ENCODE data around the gene PSG2.
"Not testable (repeated sequence)": the region's sequence is repeated elsewhere in the genome, so short reads cannot be mapped to it uniquely, and the experiment has no call there.

Gene PSG2

GRCh38 chr19:43101950-43102349 lies 19.4 kb upstream of the PSG2 start:
- no peak for TF ChIP-seq CTCF (IDR thresholded peaks at IDR 0.05; ENCODE audit: extremely low read depth, missing control alignments)
- no peak for DNase-seq (ENCODE audit: low spot score)

GRCh38 chr19:43098416-43098815 lies 15.9 kb upstream of the PSG2 start:
- not testable (repeated sequence) for DNase-seq (ENCODE audit: low spot score)

- peak; percentile 48 for TF ChIP-seq CTCF (IDR thresholded peaks at IDR 0.05; ENCODE audit: extremely low read depth, missing control alignments)
- not testable (repeated sequence) for DNase-seq (ENCODE audit: low spot score)
Measured at GRCh38 chr19:43087702-43088340, 5.3 kb upstream of the PSG2 start.

- not testable (repeated sequence) for DNase-seq (ENCODE audit: low spot score)
Measured at GRCh38 chr19:43085796-43086530, 3.5 kb upstream of the PSG2 start.

- TF ChIP-seq CTCF (IDR thresholded peaks at IDR 0.05; ENCODE audit: extremely low read depth, missing control alignments) = peak; percentile 12
- DNase-seq (ENCODE audit: low spot score) = not testable (repeated sequence)
Measured at GRCh38 chr19:43084196-43084832, 1.8 kb upstream of the PSG2 start.

- not testable (repeated sequence) for DNase-seq (ENCODE audit: low spot score)
Measured at GRCh38 chr19:43083721-43084120, 1.2 kb upstream of the PSG2 start.

- no peak for DNase-seq (ENCODE audit: low spot score)
- TF ChIP-seq CTCF (IDR thresholded peaks at IDR 0.05; ENCODE audit: extremely low read depth, missing control alignments) = no peak
Measured at GRCh38 chr19:43078311-43078710, 4.2 kb downstream of the PSG2 start.

GRCh38 chr19:43077881-43078280 lies 4.6 kb downstream of the PSG2 start:
- DNase-seq (ENCODE audit: low spot score) = not testable (repeated sequence)

- not testable (repeated sequence) for DNase-seq (ENCODE audit: low spot score)
Measured at GRCh38 chr19:43062418-43062817, 20.1 kb downstream of the PSG2 start.

- DNase-seq (ENCODE audit: low spot score) = not testable (repeated sequence)
Measured at GRCh38 chr19:43061326-43061725, 21.2 kb downstream of the PSG2 start.

- DNase-seq (ENCODE audit: low spot score) = not testable (repeated sequence)
Measured at GRCh38 chr19:43060254-43060653, 22.2 kb downstream of the PSG2 start.

GRCh38 chr19:43059482-43059881 lies 23.0 kb downstream of the PSG2 start:
- not testable (repeated sequence) for DNase-seq (ENCODE audit: low spot score)

GRCh38 chr19:43058440-43058839 lies 24.1 kb downstream of the PSG2 start:
- not testable (repeated sequence) for DNase-seq (ENCODE audit: low spot score)

- DNase-seq (ENCODE audit: low spot score) = not testable (repeated sequence)
Measured at GRCh38 chr19:43047966-43048365, 34.5 kb downstream of the PSG2 start.

- DNase-seq (ENCODE audit: low spot score) = not testable (repeated sequence)
Measured at GRCh38 chr19:43046578-43046977, 35.9 kb downstream of the PSG2 start.
